ENCODE results near the gene MED27. TPM values are rescaled to one million over a fixed set of nuclear protein-coding genes. Genes with fewer than 3 reads are reported as not detected.

MED27 gene
- total RNA-seq, 1 experiment from 2014 or later = 65.6 TPM

DNA sequence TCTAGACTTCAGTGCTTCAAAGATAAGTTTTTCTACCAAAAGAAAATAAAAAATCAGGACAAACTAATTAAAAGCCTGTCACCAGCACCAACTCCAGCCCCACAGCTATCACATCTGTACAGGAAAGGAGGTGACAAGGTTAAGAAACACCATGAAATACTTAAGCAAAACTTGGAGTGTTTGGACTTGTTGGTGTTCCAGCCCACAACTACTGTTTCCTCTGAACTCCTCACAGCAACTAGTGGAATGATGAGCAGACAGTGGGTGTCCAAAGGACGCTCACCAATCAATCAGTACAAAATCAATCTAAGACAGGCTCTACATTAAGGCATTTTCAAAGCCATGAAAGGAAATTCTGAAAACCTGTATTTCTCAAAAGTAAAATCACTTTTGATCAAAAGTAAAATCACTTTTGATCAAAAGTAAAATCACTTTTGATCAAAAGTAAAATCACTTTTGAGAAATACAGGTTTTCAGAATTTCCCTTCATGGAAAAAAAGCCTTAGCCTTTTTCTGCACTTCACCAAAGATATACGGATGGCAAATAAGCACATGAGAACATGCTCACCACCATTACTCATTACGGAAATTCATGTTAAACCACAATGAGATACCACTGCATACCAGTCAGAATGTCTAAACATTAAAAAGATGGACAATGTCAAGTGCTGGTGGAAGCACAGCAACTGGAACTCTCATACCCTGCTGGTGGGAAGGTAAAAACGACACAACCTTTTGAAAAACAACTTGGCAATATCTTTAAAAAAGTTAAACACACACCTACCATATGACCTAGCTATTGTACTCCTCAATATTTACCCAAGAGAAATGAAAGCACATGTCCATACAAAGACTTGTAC is 79.7 kb downstream of the MED27 start:
- peak; percentile 84 for DNase-seq (ENCODE audit: low read depth)

GRCh38 chr9:131997779-131998178 is 81.9 kb downstream of the MED27 start:
- no peak for DNase-seq (ENCODE audit: low read depth)

DNA sequence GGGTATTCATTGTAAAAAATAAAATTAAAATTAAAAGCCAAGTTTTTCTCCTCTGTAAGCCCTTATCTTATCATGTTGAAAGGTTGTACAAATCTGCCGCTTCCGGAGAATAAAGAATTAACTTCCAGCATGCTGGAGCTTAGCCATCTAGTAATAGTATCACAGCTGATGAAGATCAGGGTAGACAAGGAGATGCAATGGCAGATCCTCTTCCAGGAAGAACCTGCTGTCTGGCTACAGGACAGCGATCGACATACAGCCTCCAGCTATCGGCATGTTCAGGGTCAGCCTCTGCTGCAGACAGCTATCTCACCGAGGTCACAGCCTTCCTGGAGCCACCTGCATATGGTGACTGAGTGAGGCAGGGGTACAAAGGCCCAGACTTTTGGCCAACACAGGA is 82.6 kb downstream of the MED27 start:
- DNase-seq (ENCODE audit: low read depth) = no peak

GRCh38 chr9:131995382-131995781 is 84.3 kb downstream of the MED27 start:
- DNase-seq (ENCODE audit: low read depth) = peak; percentile 52

- no peak for DNase-seq (ENCODE audit: low read depth)
Measured at GRCh38 chr9:131994364-131995125, 85.1 kb downstream of the MED27 start.

GRCh38 chr9:131992906-131993657 is 86.6 kb downstream of the MED27 start:
- no peak for DNase-seq (ENCODE audit: low read depth)

GRCh38 chr9:131987232-131987631 is 92.4 kb downstream of the MED27 start:
- no peak for DNase-seq (ENCODE audit: low read depth)

DNA sequence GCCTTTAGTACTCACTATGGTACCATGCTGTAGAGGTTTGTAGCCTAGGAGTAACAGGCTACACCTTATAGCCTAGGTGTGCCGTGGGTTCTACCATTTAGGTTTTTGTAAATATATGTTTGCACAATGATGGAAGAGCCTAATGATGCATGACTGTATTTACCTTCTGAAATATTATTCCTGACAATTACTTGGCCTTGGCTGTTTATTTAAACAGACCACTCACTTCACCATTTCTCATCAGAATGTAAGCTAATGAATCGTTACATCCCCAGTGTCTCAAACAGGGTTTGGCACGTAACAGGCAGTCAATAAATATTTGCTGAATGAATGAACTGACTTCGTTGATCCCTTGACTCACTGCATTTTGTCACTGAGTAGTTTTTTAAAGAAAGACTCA is 93.1 kb downstream of the MED27 start:
- DNase-seq (ENCODE audit: low read depth) = no peak

- no peak for DNase-seq (ENCODE audit: low read depth)
Measured at GRCh38 chr9:131986089-131986488, 93.6 kb downstream of the MED27 start.

DNA sequence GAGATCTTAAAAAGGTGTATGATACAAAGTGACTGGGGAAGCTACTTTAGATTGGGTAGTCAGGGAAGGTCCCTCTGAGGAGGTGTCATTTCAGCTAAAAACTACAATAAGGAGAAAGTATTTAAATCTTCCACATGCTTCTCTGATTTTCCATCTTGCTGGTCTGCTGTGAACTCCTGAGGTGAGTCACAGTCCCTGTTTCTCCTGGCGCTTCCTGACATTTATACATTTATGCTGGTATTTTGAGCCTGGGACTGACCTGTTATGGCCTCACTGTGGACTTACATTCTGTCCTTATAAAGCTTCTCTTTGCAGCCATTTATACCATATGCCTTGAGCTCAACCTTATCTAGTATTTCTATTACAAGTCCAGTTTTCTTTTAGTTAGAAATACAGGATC is 95.1 kb downstream of the MED27 start:
- DNase-seq (ENCODE audit: low read depth) = no peak

DNA sequence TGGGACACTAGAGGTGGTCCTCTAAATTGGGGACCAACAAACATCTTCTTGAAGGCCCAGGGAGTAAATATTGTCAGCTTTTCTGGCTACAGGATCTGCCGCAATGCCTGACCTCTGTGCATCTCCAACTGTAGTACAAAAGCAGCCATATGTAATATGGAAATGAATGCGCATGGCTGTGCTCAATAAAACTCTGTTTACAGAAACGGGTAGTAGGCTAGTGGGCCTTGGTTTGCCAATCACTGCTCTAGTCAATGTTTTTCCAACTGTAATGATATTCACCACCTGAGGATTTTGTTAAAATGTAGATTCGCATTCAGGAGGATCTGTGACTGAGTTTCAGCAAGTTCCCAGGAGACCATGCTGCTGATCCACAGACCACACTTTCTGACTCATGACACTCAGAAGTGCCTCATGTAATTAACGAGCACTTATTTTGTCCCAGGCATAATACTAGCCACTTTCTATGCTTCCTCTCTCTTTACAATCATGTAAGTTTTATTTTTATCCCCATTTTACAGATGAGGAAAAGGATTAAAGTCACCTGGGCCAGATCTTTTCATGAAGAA is 96.9 kb downstream of the MED27 start:
- peak; percentile 78 for DNase-seq (ENCODE audit: low read depth)

DNA sequence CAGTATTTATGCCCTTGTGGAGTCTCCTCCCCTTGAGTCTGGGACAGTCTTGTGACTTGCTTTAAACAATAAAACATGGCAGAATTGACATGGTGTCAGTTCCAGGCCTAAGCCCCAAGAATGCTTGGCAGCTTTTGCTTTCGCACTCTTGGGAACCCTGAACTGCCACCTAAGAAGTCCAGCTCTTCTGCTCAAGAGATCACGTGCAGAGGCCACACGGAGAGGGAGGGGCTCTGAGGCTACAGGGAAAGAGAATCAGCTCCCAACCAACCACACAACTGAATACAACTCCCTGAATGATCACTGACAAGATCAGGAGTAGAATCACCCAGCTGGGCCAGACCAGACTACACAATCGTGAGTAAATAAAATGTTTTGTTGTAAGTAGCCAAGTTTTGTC is 97.6 kb downstream of the MED27 start:
- DNase-seq (ENCODE audit: low read depth) = no peak

- DNase-seq (ENCODE audit: low read depth) = no peak
Measured at GRCh38 chr9:131981116-131981776, 98.4 kb downstream of the MED27 start.

- no peak for DNase-seq (ENCODE audit: low read depth)
Measured at GRCh38 chr9:131980267-131981016, 99.2 kb downstream of the MED27 start.

DNA sequence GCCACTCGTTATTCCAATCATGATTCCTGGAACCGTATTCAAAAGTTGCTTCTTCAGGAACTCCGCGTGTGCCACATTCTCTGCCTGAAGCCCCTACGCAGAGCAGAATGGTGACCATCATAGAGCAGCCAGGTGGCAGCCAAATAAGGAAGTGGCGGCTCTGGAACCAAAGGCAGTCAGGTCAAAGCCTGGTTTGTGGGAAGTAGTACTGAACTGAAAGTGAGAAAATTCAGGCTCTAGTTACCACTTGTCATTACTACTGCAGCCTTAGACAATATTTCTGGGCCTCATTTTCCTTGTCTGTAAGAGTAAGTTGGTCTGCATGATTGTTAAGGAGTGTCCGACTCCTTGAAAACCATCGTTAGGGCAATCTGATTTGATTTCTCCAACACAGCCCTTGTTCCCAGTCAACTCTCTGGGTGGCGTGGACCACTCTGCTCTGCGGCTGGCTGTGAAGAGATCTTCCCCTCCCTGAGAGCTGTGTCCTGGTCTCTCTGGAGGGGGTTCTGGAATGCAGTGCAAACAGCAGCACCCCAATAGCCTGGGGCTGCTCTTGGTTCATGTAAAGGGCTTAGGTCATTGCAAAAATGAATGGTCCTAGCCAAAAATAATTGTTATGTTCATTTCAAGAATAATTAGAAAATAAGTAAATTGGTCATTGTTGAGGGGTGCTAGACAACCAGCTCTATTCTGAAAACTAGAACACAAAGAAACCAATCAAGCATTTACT is 102.4 kb downstream of the MED27 start:
- DNase-seq (ENCODE audit: low read depth) = no peak

- DNase-seq (ENCODE audit: low read depth) = no peak
Measured at GRCh38 chr9:131976157-131977108, 103.2 kb downstream of the MED27 start.

DNA sequence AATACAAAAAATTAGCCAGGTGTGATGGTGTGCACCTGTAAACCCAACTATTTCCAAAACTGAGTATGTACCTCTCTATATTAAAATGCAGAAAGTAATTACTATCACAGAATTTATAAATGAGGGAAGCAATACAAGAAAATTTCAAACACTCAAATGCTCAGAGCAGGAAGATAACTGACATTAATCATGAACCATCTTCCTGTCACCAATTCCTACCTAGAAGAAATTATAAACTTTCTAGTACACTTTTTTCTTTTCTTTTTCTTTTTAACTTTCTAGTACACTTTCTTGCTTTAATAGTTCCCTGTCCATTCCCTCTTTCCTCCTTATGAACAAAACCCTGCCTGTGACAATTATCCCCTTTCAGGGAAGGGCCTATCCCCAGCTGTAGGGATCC is 106.8 kb downstream of the MED27 start:
- no peak for DNase-seq (ENCODE audit: low read depth)

- DNase-seq (ENCODE audit: low read depth) = no peak
Measured at GRCh38 chr9:131971482-131972074, 108.1 kb downstream of the MED27 start.
